ENCODE results near the gene DENND2A. TPM values are rescaled to one million over a fixed set of nuclear protein-coding genes. Genes with fewer than 3 reads are reported as not detected.

DENND2A gene
- total RNA-seq, 1 experiment from 2014 or later: 0.49 TPM

- DNase-seq (ENCODE audit: low spot score): no peak
- CTCF ChIA-PET: no interaction called here
- no peaks in the 10 kb centered on the region for H3K4me1 ChIP-seq (ENCODE audit: insufficient read depth, low read length, poor library complexity, severe bottlenecking)
- intact Hi-C loops (cut with micrococcal nuclease; ENCODE audit: unreplicated experiment): no loop called here
- no peaks in the 10 kb centered on the region for H3K36me3 ChIP-seq (ENCODE audit: insufficient read depth, low read length, poor library complexity, severe bottlenecking)
- H3K4me3 ChIP-seq (ENCODE audit: low read depth, low read length, poor library complexity, severe bottlenecking): no peak overlapping the region
- no peaks in the 10 kb centered on the region for H3K27me3 ChIP-seq (replicated peaks; ENCODE audit: insufficient read depth, low read depth, low read length, poor library complexity)
- H3K9me3 ChIP-seq (ENCODE audit: low read depth, low read length, poor library complexity, severe bottlenecking): no peaks in the 10 kb centered on the region
- POLR2A ChIA-PET (ENCODE audit: low non-redundant PET): no interaction called here
- no peak overlapping the region for H3K27ac ChIP-seq (ENCODE audit: low read depth, low read length, poor library complexity, severe bottlenecking)
- no TSS peak for BruUV-seq (replicated peaks)
- TF ChIP-seq CTCF (conservative IDR thresholded peaks at IDR 0.05; ENCODE audit: low read depth, low read length) (no peak), EZH2 (IDR thresholded peaks at IDR 0.05; ENCODE audit: borderline replicate concordance, low read depth, low read length, poor library complexity, severe bottlenecking) (no peak)
These were observed 43.0 kb upstream of the DENND2A start for GRCh38 chr7:140683657-140684056.

- no peaks in the 10 kb centered on the region for H3K36me3 ChIP-seq (ENCODE audit: insufficient read depth, low read length, poor library complexity, severe bottlenecking)
- BruUV-seq (replicated peaks): no TSS peak
- ChIA-PET POLR2A (ENCODE audit: low non-redundant PET) (no interaction called here), CTCF (no interaction called here)
- no peak overlapping the region for H3K27ac ChIP-seq (ENCODE audit: low read depth, low read length, poor library complexity, severe bottlenecking)
- no peaks in the 10 kb centered on the region for H3K4me1 ChIP-seq (ENCODE audit: insufficient read depth, low read length, poor library complexity, severe bottlenecking)
- H3K9me3 ChIP-seq (ENCODE audit: low read depth, low read length, poor library complexity, severe bottlenecking): no peaks in the 10 kb centered on the region
- no peak overlapping the region for H3K4me3 ChIP-seq (ENCODE audit: low read depth, low read length, poor library complexity, severe bottlenecking)
- DNase-seq (ENCODE audit: low spot score): no peak
- H3K27me3 ChIP-seq (replicated peaks; ENCODE audit: insufficient read depth, low read depth, low read length, poor library complexity): no peaks in the 10 kb centered on the region
- TF ChIP-seq CTCF (conservative IDR thresholded peaks at IDR 0.05; ENCODE audit: low read depth, low read length): no peak
- TF ChIP-seq EZH2 (IDR thresholded peaks at IDR 0.05; ENCODE audit: borderline replicate concordance, low read depth, low read length, poor library complexity, severe bottlenecking): no peak
- intact Hi-C loops (cut with micrococcal nuclease; ENCODE audit: unreplicated experiment): no loop called here
These were observed 41.2 kb upstream of the DENND2A start for GRCh38 chr7:140681766-140682165.

- no peaks in the 10 kb centered on the region for H3K9me3 ChIP-seq (ENCODE audit: low read depth, low read length, poor library complexity, severe bottlenecking)
- H3K27ac ChIP-seq (ENCODE audit: low read depth, low read length, poor library complexity, severe bottlenecking): no peak overlapping the region
- POLR2A ChIA-PET (ENCODE audit: low non-redundant PET): no interaction called here
- no peak overlapping the region for H3K4me3 ChIP-seq (ENCODE audit: low read depth, low read length, poor library complexity, severe bottlenecking)
- intact Hi-C loops (cut with micrococcal nuclease; ENCODE audit: unreplicated experiment): no loop called here
- no peaks in the 10 kb centered on the region for H3K36me3 ChIP-seq (ENCODE audit: insufficient read depth, low read length, poor library complexity, severe bottlenecking)
- no peaks in the 10 kb centered on the region for H3K27me3 ChIP-seq (replicated peaks; ENCODE audit: insufficient read depth, low read depth, low read length, poor library complexity)
- BruUV-seq (replicated peaks): no TSS peak
- no peaks in the 10 kb centered on the region for H3K4me1 ChIP-seq (ENCODE audit: insufficient read depth, low read length, poor library complexity, severe bottlenecking)
- CTCF ChIA-PET: no interaction called here
- TF ChIP-seq EZH2 (IDR thresholded peaks at IDR 0.05; ENCODE audit: borderline replicate concordance, low read depth, low read length, poor library complexity, severe bottlenecking): no peak
- no peak for TF ChIP-seq CTCF (conservative IDR thresholded peaks at IDR 0.05; ENCODE audit: low read depth, low read length)
- DNase-seq (ENCODE audit: low spot score): no peak
These were observed 40.3 kb upstream of the DENND2A start for GRCh38 chr7:140680886-140681285.
